ENCODE data around the gene DEFB118. TPM values are rescaled to one million over a fixed set of nuclear protein-coding genes. Genes with fewer than 3 reads are reported as not detected.
"Not testable (repeated sequence)": the region's sequence is repeated elsewhere in the genome, so short reads cannot be mapped to it uniquely, and the experiment has no call there.

DEFB118 gene
- polyA plus RNA-seq, 1 donor (not counting 4 experiments of a cell fraction or from before 2014, with no cell fraction given): not detected

DNA sequence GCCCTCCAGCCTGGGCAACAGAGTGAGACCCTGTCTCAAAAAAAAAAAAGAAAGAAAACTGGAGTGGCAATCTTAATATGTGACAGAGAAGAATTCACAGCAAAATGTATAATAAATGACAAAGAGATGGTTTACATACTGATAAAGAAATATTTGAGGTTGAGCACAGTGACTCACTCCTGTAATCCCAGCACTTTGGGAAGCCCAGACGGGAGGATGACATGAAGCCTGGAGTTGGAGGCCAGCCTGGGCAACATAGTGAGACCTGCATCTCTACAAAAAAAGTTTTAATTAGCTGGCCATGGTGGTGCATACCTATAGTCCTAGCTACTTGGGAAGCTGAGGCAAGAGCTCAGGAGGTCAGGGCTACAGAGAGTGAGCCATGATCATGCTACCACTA, 12.4 kb upstream of the DEFB118 start:
- no peaks in the 10 kb centered on the region for H3K9me1 ChIP-seq (ENCODE audit: control insufficient read depth, extremely low read depth, insufficient read depth, low read length)
- no peak overlapping the region for H3K4me3 ChIP-seq (ENCODE audit: control insufficient read depth in 2 of 3, extremely low read depth in 1 of 3, insufficient read depth in 2 of 3, low read depth in 1 of 3, low read length in 3 of 3)
- TF ChIP-seq EZH2 (IDR thresholded peaks at IDR 0.05; ENCODE audit: low read length): no peak
- TF ChIP-seq, protein P1, sequence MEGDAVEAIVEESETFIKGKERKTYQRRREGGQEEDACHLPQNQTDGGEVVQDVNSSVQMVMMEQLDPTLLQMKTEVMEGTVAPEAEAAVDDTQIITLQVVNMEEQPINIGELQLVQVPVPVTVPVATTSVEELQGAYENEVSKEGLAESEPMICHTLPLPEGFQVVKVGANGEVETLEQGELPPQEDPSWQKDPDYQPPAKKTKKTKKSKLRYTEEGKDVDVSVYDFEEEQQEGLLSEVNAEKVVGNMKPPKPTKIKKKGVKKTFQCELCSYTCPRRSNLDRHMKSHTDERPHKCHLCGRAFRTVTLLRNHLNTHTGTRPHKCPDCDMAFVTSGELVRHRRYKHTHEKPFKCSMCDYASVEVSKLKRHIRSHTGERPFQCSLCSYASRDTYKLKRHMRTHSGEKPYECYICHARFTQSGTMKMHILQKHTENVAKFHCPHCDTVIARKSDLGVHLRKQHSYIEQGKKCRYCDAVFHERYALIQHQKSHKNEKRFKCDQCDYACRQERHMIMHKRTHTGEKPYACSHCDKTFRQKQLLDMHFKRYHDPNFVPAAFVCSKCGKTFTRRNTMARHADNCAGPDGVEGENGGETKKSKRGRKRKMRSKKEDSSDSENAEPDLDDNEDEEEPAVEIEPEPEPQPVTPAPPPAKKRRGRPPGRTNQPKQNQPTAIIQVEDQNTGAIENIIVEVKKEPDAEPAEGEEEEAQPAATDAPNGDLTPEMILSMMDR (optimal IDR thresholded peaks at IDR 0.05 in 1 of 3, IDR thresholded peaks at IDR 0.05 in 1 of 3, conservative IDR thresholded peaks at IDR 0.05 in 1 of 3; ENCODE audit: extremely low read depth in 1 of 3, insufficient read depth in 2 of 3, low read length in 3 of 3): no peak
- H3K79me2 ChIP-seq (ENCODE audit: control insufficient read depth, insufficient read depth, low read length): no peaks in the 10 kb centered on the region
- no peak overlapping the region for H3K9ac ChIP-seq (ENCODE audit: control insufficient read depth, extremely low read depth, insufficient read depth, low read length)
- FAIRE-seq (no peak), DNase-seq (ENCODE audit: low read depth, low spot score) (no peak)
- H3K4me2 ChIP-seq (ENCODE audit: control insufficient read depth, extremely low read depth, insufficient read depth, low read depth, low read length): no peak overlapping the region
- dilution Hi-C loops (cut with MboI; ENCODE audit: extremely low pct_ligation_motif_present, low sequenced_read_pairs): no loop called here
- no peaks in the 10 kb centered on the region for H3K36me3 ChIP-seq (ENCODE audit: control insufficient read depth in 2 of 2, extremely low read depth in 1 of 2, insufficient read depth in 2 of 2, low read length in 2 of 2)
- H3K27ac ChIP-seq (ENCODE audit: control insufficient read depth, insufficient read depth, low read length): no peak overlapping the region
- H3K27me3 ChIP-seq (ENCODE audit: control insufficient read depth, extremely low read depth, insufficient read depth, low read length): no peaks in the 10 kb centered on the region
- no peaks in the 10 kb centered on the region for H3K9me3 ChIP-seq (ENCODE audit: control insufficient read depth, low read depth, low read length)
- H3K4me1 ChIP-seq (ENCODE audit: control insufficient read depth, extremely low read depth, insufficient read depth, low read length): no peaks in the 10 kb centered on the region
- H2AFZ ChIP-seq (ENCODE audit: control insufficient read depth, low read length): no peak overlapping the region
- no peaks in the 10 kb centered on the region for H4K20me1 ChIP-seq (ENCODE audit: control insufficient read depth, extremely low read depth, insufficient read depth, low read length)

DNA sequence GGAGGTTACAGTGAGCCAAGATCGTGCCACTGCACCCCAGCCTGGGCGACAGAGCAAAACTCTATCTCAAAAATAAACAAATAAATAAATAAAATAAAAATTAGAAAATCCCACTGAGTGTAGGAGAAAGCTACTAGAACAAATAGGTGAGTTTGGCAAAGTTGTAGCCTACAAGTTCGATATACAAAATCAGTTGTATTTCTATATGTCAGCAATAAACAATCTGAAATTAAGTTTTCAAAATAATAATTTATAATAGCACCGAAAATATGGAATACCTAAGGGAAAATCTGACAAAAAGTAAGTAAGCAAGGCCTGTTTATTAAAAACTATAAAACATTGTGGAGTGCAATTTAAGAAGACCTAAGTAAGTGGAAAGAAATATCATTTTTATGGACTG, 5.1 kb upstream of the DEFB118 start:
- no peak overlapping the region for H2AFZ ChIP-seq (ENCODE audit: control insufficient read depth, low read length)
- no peak overlapping the region for H3K27ac ChIP-seq (ENCODE audit: control insufficient read depth, insufficient read depth, low read length)
- H3K4me1 ChIP-seq (ENCODE audit: control insufficient read depth, extremely low read depth, insufficient read depth, low read length): no peaks in the 10 kb centered on the region
- H4K20me1 ChIP-seq (ENCODE audit: control insufficient read depth, extremely low read depth, insufficient read depth, low read length): no peaks in the 10 kb centered on the region
- DNase-seq (ENCODE audit: low read depth, low spot score): no peak
- no peaks in the 10 kb centered on the region for H3K36me3 ChIP-seq (ENCODE audit: control insufficient read depth in 2 of 2, extremely low read depth in 1 of 2, insufficient read depth in 2 of 2, low read length in 2 of 2)
- peaks cover 2% of the 10 kb centered on the region for H3K9me3 ChIP-seq (ENCODE audit: control insufficient read depth, low read depth, low read length)
- FAIRE-seq: no peak
- H3K4me2 ChIP-seq (ENCODE audit: control insufficient read depth, extremely low read depth, insufficient read depth, low read depth, low read length): no peak overlapping the region
- no peak overlapping the region for H3K4me3 ChIP-seq (ENCODE audit: control insufficient read depth in 2 of 3, extremely low read depth in 1 of 3, insufficient read depth in 2 of 3, low read depth in 1 of 3, low read length in 3 of 3)
- no peaks in the 10 kb centered on the region for H3K9me1 ChIP-seq (ENCODE audit: control insufficient read depth, extremely low read depth, insufficient read depth, low read length)
- H3K79me2 ChIP-seq (ENCODE audit: control insufficient read depth, insufficient read depth, low read length): no peaks in the 10 kb centered on the region
- TF ChIP-seq, protein P1 (optimal IDR thresholded peaks at IDR 0.05 in 1 of 3, IDR thresholded peaks at IDR 0.05 in 1 of 3, conservative IDR thresholded peaks at IDR 0.05 in 1 of 3; ENCODE audit: extremely low read depth in 1 of 3, insufficient read depth in 2 of 3, low read length in 3 of 3): no peak
- TF ChIP-seq EZH2 (IDR thresholded peaks at IDR 0.05; ENCODE audit: low read length): no peak
- H3K9ac ChIP-seq (ENCODE audit: control insufficient read depth, extremely low read depth, insufficient read depth, low read length): no peak overlapping the region
- no peaks in the 10 kb centered on the region for H3K27me3 ChIP-seq (ENCODE audit: control insufficient read depth, extremely low read depth, insufficient read depth, low read length)
- dilution Hi-C loops (cut with MboI; ENCODE audit: extremely low pct_ligation_motif_present, low sequenced_read_pairs): no loop called here

DNA sequence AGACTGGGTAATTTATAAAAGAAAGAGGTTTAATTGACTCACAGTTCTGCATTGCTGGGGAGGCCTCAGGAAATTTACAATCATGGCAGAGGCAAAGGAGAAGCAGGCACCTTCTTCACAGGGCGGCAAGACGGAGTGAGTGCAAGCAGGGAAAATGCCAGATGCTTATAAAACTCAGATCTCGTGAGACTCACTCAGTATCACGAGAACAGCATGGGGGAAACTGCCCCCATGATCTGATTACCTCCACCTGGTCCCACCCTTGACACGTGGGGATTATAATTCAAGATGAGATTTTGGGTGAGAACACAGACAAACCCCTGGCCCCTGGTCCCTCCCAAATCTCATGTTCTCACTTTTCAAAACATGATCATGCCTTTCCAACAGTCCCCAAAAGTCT, 4.1 kb upstream of the DEFB118 start:
- H3K27ac ChIP-seq (ENCODE audit: control insufficient read depth, insufficient read depth, low read length); DNase-seq (ENCODE audit: low read depth, low spot score); H2AFZ ChIP-seq (ENCODE audit: control insufficient read depth, low read length); H3K4me1 ChIP-seq (ENCODE audit: control insufficient read depth, extremely low read depth, insufficient read depth, low read length); H3K4me3 ChIP-seq (ENCODE audit: control insufficient read depth in 2 of 3, extremely low read depth in 1 of 3, insufficient read depth in 2 of 3, low read depth in 1 of 3, low read length in 3 of 3); H3K9ac ChIP-seq (ENCODE audit: control insufficient read depth, extremely low read depth, insufficient read depth, low read length); H3K36me3 ChIP-seq (ENCODE audit: control insufficient read depth in 2 of 2, extremely low read depth in 1 of 2, insufficient read depth in 2 of 2, low read length in 2 of 2); H4K20me1 ChIP-seq (ENCODE audit: control insufficient read depth, extremely low read depth, insufficient read depth, low read length); FAIRE-seq; dilution Hi-C loops (cut with MboI; ENCODE audit: extremely low pct_ligation_motif_present, low sequenced_read_pairs); H3K79me2 ChIP-seq (ENCODE audit: control insufficient read depth, insufficient read depth, low read length); H3K9me3 ChIP-seq (ENCODE audit: control insufficient read depth, low read depth, low read length); H3K9me1 ChIP-seq (ENCODE audit: control insufficient read depth, extremely low read depth, insufficient read depth, low read length); H3K4me2 ChIP-seq (ENCODE audit: control insufficient read depth, extremely low read depth, insufficient read depth, low read depth, low read length); H3K27me3 ChIP-seq (ENCODE audit: control insufficient read depth, extremely low read depth, insufficient read depth, low read length): not testable (repeated sequence)

Data from keratinocyte (primary cell).